K562 (cell line): Measurements from ENCODE around the gene ALAS2. TPM values are rescaled to one million over a fixed set of nuclear protein-coding genes. Genes with fewer than 3 reads are reported as not detected.

ENCODE experiments used
- AFF1 ChIP-seq, 2 experiments: fragments of 450-650 bp; IDR thresholded peaks; 2 replicates each; pipeline ENCODE4 v1.6.1; 2018; ENCODE audit warnings: mild to moderate bottlenecking in 2 of 2, low read depth in 1 of 2; ENCODE audit not compliant: partially characterized antibody in 2 of 2
- CC2D1A ChIP-seq: fragments of 450-650 bp; IDR thresholded peaks from 2 replicates; pipeline ENCODE4 v1.6.1; 2017; ENCODE audit warnings: mild to moderate bottlenecking
- FOXM1 ChIP-seq, 2 experiments: fragments of 450-650 bp in 1 of 2; sonication (generic) in 1 of 2; formaldehyde crosslinking in 1 of 2; IDR thresholded peaks; 2 replicates each; pipeline versions ENCODE4 v1.6.1 to v1.9.0; 2017 to 2022; ENCODE audit warnings: low read depth in 2 of 2, mild to moderate bottlenecking in 2 of 2, missing genetic modification reagents in 1 of 2, moderate library complexity in 1 of 2
- MAFK ChIP-seq: IDR thresholded peaks from 2 replicates; pipeline ENCODE4 v1.6.1; 2011; ENCODE audit warnings: low read length, improper control_type of control experiment
- NFE2 ChIP-seq: IDR thresholded peaks from 2 replicates; pipeline ENCODE4 v1.6.1; 2014; ENCODE audit warnings: antibody characterized with exemption, low read depth
- NFIC ChIP-seq: fragments of 450-650 bp; IDR thresholded peaks from 2 replicates; pipeline ENCODE4 v1.6.1; 2017; ENCODE audit warnings: mild to moderate bottlenecking, inconsistent platforms
- NFRKB ChIP-seq: fragments of 450-650 bp; IDR thresholded peaks from 2 replicates; pipeline ENCODE4 v1.6.1; 2016; ENCODE audit warnings: low read depth
- PML ChIP-seq: IDR thresholded peaks from 2 replicates; pipeline ENCODE4 v1.6.1; 2012; ENCODE audit warnings: low read length, inconsistent platforms
- RBBP5 ChIP-seq: fragments of 200-600 bp; sonication (generic); IDR thresholded peaks from 2 replicates; pipeline ENCODE4 v1.6.1; 2012; ENCODE audit warnings: borderline replicate concordance, mild to moderate bottlenecking, low read length, control low read depth, inconsistent platforms; ENCODE audit not compliant: insufficient read depth, poor library complexity, severe bottlenecking
- SMARCB1 ChIP-seq: IDR thresholded peaks from 2 replicates; pipeline ENCODE4 v1.6.1; 2011; ENCODE audit warnings: improper control_type of control experiment, low read depth; ENCODE audit not compliant: insufficient read length
- SMARCC2 ChIP-seq: fragments of 450-650 bp; IDR thresholded peaks from 2 replicates; pipeline ENCODE4 v1.6.1; 2017; ENCODE audit warnings: antibody characterized with exemption, moderate library complexity, mild to moderate bottlenecking, low read depth
- SRF ChIP-seq, 2 experiments: fragments of 250-450, 450-650 bp in 1 of 2; sonication (Bioruptor Pico) in 1 of 2; sonication (generic) in 1 of 2; formaldehyde crosslinking; IDR thresholded peaks; 2 replicates each; pipeline versions ENCODE4 v1.5.0 to v1.5.1; 2020 to 2022; ENCODE audit warnings: mild to moderate bottlenecking in 1 of 2, missing genetic modification reagents in 1 of 2
- TEAD4 ChIP-seq, 2 experiments: sonication (generic) in 1 of 2; formaldehyde crosslinking in 1 of 2; IDR thresholded peaks; 2 replicates each; pipeline versions ENCODE4 v1.6.1 to v1.8.0; 2012 to 2022; ENCODE audit warnings: borderline replicate concordance in 1 of 2, inconsistent platforms in 1 of 2, low read length in 1 of 2, mild to moderate bottlenecking in 1 of 2, missing genetic modification reagents in 1 of 2
- WHSC1 ChIP-seq: IDR thresholded peaks from one replicate; pipeline ENCODE4 v1.6.1; 2012; ENCODE audit warnings: low read length, control low read depth, inconsistent platforms
- ZNF124 ChIP-seq: sonication (generic); formaldehyde crosslinking; IDR thresholded peaks from 2 replicates; pipeline ENCODE4 v1.8.1; 2022; ENCODE audit warnings: missing genetic modification reagents
- ZNF184 ChIP-seq: sonication (generic); formaldehyde crosslinking; IDR thresholded peaks from 2 replicates; pipeline ENCODE4 v1.5.0; 2020; ENCODE audit warnings: missing genetic modification reagents
- ZNF274 ChIP-seq: IDR thresholded peaks from 2 replicates; pipeline ENCODE4 v1.6.1; 2011; ENCODE audit warnings: low read depth, mild to moderate bottlenecking, low read length, moderate library complexity, borderline replicate concordance
- ZNF583 ChIP-seq: fragments of 250-450 bp; sonication (Bioruptor Pico); IDR thresholded peaks from 2 replicates; pipeline ENCODE4 v1.4.0; 2020
- polyA plus RNA-seq, 8 experiments: library from polyadenylated mRNA; depleted of rRNA in 4 of 8; stranded (reverse) in 5 of 8; unstranded in 3 of 8; fragments of >200 nt; fragmentation: Nextera tagmentation in 2 of 8; fragmentation: Illumina TruSeq in 1 of 8; extraction: Ambion mirVana in 2 of 8; extraction: Trizol in 1 of 8; gene quantifications; 2 replicates each; pipeline versions ENCODE4 v1.2.1 to v1.2.3, GENCODE V29; 2011 to 2014; ENCODE audit warnings: inconsistent platforms in 1 of 8, missing spikeins in 1 of 8
- total RNA-seq, 7 experiments: library from RNA; depleted of rRNA in 6 of 7; stranded (reverse); fragments of >200 nt in 6 of 7; fragmentation: Illumina TruSeq in 2 of 7; extraction: Trizol in 2 of 7; gene quantifications; 2 replicates each; pipeline versions ENCODE4 v1.2.1 to v1.2.3, GENCODE V29; 2011 to 2021; ENCODE audit warnings: low replicate concordance in 1 of 7

The ALAS2 gene
- total and polyA plus RNA-seq, 9 of the 15 experiments (the other 6 are each of a cell fraction or from before 2014, with no cell fraction given): 14.6 to 101 (median 33.4) TPM

DNA sequence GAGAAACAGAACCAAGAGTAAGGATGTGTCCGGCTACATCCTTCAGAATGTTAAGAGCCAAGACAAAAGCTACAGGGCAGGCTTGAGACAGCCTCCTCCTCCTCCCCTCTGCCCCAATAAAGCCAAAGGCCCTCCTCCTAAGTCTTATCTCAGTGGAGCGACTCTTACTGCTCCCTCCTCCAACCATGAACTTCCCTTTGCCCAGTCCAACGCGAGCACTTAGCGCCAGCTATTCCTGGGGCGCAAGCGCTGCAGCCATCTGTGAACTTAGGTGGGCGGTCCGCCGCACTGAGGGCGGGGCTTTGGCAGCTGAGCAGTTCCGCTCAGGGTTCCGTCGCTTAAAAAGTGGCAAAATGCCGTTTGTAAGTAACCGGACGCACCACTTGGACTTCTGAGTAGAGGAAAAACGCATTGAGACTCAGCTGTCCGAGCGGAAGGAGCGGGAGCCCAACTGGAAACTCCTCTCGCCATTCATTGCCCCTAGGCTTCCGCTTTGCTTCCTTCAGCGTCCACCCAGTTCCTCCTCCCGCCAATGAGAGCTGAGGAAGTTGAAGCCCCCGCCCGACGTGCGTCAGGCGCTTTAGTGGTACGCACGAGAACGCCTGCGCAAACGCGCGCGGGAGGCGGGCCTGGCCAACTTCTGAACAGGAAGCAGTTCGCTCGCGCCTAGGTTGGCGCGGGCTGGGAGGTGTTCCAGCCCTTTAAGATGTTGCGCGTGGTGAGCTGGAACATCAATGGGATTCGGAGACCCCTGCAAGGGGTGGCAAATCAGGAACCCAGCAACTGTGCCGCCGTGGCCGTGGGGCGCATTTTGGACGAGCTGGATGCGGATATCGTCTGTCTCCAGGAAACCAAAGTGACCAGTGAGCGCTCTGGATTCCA, 30.8 kb downstream of the ALAS2 start, which contains the start of gene APEX2 (continued):
- no peak for TF ChIP-seq SMARCC2
- no peak for TF ChIP-seq AFF1 (IDR thresholded peaks at IDR 0.05; ENCODE audit: low read depth in 1 of 2, partially characterized antibody in 2 of 2)
- TF ChIP-seq NFE2: no peak
- no peak for TF ChIP-seq SRF (CRISPR knock-in tag; IDR thresholded peaks at IDR 0.05)
- TF ChIP-seq TEAD4 (IDR thresholded peaks at IDR 0.05; ENCODE audit: low read length): no peak
- TF ChIP-seq TEAD4 (CRISPR knock-in tag; IDR thresholded peaks at IDR 0.05; ENCODE audit: borderline replicate concordance): no peak
- no peak; the same call in 1 of the 2 replicates for TF ChIP-seq PML
- no peak for TF ChIP-seq ZNF583 (CRISPR knock-in tag)
- TF ChIP-seq ZNF274: no peak
- no peak for TF ChIP-seq WHSC1
- TF ChIP-seq RBBP5: peak; percentile 16
- no peak for TF ChIP-seq FOXM1 (IDR thresholded peaks at IDR 0.05; ENCODE audit: low read depth)
- no peak for TF ChIP-seq FOXM1 (CRISPR knock-in tag; IDR thresholded peaks at IDR 0.05; ENCODE audit: low read depth)
- TF ChIP-seq SMARCB1: no peak
- no peak for TF ChIP-seq MAFK
- no peak for TF ChIP-seq NFRKB
- no peak for TF ChIP-seq ZNF184
- 0 out of 2 replicates have a peak, but pooled peaks have one; percentile 6 for TF ChIP-seq NFIC
- no peak for TF ChIP-seq CC2D1A
- TF ChIP-seq ZNF124 (CRISPR knock-in tag): no peak
- TF ChIP-seq, all 486 proteins: peak for 62
